ENCODE measurements around the gene SLFNL1.

- TF ChIP-seq CTCF (IDR thresholded peaks at IDR 0.05; ENCODE audit: low read length) (peak; percentile 32), EZH2 (optimal IDR thresholded peaks at IDR 0.05; ENCODE audit: low read depth, low read length) (no peak), EZH2phosphoT487 (IDR thresholded peaks at IDR 0.05; ENCODE audit: low read length) (no peak)
These were observed 42.1 kb downstream of the SLFNL1 start, which contains the start of gene CTPS1 for GRCh38 chr1:40979241-40980067.
